Adipose tissue (tissue), 3 donors: ENCODE results near the gene WWOX. TPM values are rescaled to one million over a fixed set of nuclear protein-coding genes. Genes with fewer than 3 reads are reported as not detected.

Experiments
- H3K27ac ChIP-seq: one replicate; pipeline ENCODE4 v1.5.1; 2013; ENCODE audit warnings: low read depth, low read length
- WGBS, 3 donors: extraction: QIAGEN DNeasy Blood & Tissue Kit; methylation state at CpG; one replicate each; pipeline ENCODE4 v1.1.7; 2013; 5-methylcytosine and 5-hydroxymethylcytosine counted together
- polyA plus RNA-seq, 3 donors: library from polyadenylated mRNA; stranded (reverse); fragments of 200-250 nt; gene quantifications; one replicate each; pipeline ENCODE4 v1.2.3, GENCODE V29; 2013
- donor health status: healthy with polysubstance abuse.
- donor health status: Bipolar disorder and iron deficiency.
- donor health status: healthy.

Gene WWOX
- polyA plus RNA-seq, 3 donors, result 5.7 to 10.6 (median 7.0) TPM

DNA sequence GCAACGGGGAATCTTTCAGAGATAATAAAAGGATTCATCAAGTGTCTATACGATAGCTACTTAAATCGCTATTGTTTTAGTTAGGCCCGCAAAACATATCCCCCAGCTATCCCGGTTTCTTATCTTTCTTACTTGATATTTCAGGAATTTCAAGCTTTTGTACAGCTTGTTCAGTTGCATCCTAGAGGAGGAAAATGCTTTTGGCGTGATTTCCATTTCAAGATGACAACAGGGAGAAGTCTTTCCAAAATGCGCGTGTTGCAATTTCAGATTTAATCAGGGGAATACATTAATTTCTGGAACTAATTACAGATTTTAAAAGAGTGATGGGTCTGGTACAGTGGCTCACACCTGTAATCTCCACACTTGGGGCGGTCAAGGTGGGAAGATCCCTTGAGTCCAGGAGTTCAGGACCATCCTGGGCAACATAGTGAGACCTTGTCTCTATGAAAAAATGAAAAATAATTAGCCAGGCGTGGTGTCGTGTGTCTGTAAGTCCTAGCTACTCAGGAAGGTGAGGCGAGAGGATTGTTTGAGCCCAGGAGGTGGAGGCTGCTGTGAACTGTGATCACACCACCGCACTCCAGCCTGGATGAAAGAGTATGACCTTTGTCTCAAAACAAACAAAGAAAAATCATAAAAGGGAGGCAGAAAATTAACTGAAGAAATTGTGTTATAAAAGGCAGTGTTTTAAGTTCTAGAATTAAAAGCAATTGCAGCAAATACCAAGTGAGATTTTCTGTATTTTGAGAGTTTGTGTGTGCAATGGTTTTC lies 954.9 kb downstream of the WWOX start:
- H3K27ac ChIP-seq, result no peak overlapping the region
- 65 to 75% (median 70%) methylated on average over 13 of the region's 13 CpGs for WGBS, 3 donors

DNA sequence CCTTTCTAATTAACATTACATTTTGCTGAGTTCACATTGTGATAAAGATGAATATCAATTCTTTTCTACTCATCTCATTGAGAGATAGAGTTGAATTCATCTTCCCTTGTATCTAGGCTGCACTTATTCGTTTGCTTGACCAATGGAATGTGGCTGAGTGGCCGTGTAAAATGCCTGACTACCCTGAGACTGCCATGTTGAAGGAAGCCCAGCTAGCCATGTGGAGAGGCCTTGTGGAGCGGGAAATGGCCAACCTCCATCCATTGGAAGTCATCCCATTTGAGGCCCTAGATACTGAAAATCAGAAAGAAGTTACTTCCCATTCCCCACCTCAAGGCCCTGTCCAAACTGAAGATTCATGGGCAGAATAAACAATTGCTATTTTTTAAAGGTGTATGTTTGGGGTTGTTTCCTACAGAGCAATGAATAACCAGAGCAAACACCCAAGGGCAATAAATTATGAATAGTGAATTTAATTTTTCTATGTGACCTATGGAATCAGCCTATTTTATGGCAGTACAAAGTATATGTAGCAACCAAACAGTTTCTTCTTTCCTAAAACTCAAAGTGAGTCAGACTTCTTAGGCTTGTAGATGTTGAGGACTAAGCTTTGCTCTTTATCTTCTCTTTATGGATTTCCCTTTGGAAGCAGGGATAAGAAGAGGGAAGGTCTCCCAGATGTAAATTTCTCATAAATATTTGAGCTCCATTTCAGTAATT lies 956.0 kb downstream of the WWOX start:
- WGBS, 3 donors, result 92 to 99% (median 97%) methylated on average over 3 of the region's 3 CpGs
- no peak overlapping the region for H3K27ac ChIP-seq

DNA sequence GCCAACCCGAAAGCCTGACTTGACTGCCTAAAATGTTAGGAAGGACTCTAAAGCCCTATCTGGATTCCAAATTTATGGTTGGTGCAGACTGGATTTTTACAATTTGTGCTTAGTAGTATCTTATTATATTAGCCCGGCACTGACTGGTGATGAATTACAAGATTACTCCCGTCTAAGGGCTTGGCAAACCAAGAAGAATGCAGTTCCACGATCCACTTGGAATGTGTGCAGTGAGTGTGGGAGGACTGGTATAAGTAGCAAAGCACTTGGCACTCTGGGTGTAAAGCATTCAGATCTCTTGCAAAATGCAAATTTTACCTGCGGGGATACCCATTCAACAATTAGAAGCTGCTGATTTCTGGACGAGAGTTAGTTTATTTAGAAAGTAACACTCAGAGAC lies 961.7 kb downstream of the WWOX start:
- WGBS, 3 donors, result 68 to 76% (median 75%) methylated on average over 6 of the region's 6 CpGs
- H3K27ac ChIP-seq, result no peak overlapping the region

DNA sequence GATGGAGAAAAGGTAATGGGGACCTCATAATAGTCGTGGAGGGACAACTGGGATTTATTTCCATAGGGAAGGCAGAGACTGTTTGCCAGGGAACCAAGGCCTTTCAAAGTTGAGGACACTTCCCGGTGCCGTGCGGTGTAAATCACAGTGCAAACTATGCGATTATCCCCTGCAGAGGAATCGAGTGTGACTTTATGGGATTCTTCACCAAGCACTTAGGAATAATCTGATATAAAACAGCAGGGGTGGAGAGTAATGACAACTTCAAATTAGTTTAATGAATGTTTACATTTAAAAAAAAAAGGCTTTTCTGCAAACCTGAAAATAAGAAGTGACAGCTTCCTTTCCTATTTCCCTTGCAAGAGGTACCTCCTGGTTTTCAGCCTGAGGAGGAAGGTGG lies 962.9 kb downstream of the WWOX start:
- 64 to 75% (median 68%) methylated on average over 6 of the region's 6 CpGs for whole genome bisulfite sequencing, 3 donors
- no peak overlapping the region for H3K27ac ChIP-seq

DNA sequence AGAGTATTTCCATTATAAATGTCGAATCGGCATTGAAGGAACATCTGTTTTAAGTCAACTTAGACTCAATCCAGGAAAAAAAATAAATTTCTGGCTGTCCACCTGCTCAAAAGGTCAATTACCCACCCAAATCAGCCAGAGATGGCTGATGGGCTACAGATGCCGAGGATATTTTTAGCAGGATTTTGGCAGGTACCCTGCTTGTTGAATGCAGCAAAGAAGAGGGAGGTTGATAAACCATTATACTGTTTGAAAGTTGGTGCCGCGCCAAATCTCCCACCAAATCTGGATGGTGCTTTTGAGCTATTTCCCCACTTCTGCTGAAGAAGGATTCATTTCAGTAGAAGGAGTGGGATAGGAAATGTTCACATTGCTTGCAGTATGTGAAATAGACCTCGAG lies 963.4 kb downstream of the WWOX start:
- WGBS, 3 donors, result 76 to 95% (median 85%) methylated on average over 6 of the region's 6 CpGs
- no peak overlapping the region for H3K27ac ChIP-seq

DNA sequence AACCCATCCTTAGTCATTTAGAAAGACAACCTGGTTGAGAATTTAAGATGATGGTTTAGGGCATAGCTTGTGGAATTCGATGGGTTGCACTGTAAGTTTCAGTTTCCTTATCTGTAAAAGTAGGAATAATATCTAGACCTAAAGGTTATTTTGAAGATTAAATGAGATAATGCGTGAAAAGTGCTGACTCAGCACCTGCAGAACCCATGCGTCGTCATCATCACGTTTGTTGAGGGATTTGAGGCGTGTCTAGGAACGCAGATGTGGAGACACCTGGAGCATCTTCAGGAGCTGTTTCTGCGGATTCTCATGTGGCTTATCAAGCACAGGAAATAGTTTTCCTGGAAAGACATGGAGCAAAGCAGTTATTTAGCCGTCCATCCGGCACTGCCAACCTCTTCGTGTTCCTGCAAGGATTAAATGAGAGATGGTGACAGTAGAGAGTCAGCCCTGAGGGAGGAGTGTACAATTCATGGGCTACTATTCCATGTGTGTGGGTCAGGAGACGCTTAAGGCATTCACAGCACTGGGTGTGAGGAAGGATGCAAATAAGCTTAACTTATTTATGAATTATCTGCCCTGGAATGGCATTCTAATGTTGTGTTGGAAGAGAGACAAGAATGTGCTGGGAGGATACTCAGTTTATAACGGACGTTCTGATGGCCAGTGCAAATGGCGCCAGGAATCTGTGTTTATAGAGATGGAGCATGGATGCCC lies 965.0 kb downstream of the WWOX start:
- 80 to 88% (median 82%) methylated on average over 15 of the region's 15 CpGs for WGBS, 3 donors
- no peak overlapping the region for H3K27ac ChIP-seq

DNA sequence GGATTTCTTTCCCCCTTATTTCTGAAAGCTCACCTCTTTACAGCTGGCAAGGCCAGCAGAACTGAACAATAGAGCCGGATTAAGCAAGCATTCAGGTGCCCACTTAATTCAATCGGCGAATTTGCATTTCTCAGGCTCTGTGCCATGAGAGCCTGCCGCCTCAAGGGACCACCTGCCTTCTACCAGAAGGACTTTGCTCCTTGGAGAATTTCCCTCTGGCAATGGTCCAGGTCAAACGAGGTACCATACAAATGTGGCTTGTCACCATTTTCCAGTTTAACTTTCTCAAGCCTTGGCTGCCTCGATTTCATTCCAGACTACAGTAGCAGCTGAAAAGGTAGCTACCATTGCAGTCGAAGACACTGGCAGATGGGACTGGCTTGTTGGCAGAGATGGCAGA lies 967.1 kb downstream of the WWOX start:
- WGBS, 3 donors, result 44 to 81% (median 79%) methylated on average over 7 of the region's 7 CpGs

DNA sequence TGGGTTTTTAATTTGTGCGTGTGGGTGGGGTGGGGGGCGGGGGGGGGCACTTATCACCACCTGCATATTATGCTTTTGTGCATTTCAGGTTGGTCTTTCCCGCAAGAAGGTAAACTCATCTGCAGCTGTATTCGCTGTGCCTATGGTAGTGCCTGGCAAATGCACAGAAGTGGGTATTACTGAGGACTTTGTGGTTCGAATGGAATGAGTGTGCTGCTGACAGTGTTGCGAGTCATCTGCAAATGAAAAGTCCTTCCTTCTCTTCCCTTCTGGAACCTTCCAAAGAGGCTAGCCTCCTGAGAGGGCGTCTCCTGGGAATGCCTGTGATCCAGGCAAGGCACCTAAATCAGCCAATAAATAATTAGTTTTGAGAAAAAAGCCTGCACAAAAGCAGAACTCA lies 968.1 kb downstream of the WWOX start:
- 91 to 94% (median 92%) methylated on average over 7 of the region's 7 CpGs for WGBS, 3 donors
- no peak overlapping the region for H3K27ac ChIP-seq

More for the DNA sequence above, 967.1 kb downstream of the WWOX start:
- H3K27ac ChIP-seq, result no peak overlapping the region

DNA sequence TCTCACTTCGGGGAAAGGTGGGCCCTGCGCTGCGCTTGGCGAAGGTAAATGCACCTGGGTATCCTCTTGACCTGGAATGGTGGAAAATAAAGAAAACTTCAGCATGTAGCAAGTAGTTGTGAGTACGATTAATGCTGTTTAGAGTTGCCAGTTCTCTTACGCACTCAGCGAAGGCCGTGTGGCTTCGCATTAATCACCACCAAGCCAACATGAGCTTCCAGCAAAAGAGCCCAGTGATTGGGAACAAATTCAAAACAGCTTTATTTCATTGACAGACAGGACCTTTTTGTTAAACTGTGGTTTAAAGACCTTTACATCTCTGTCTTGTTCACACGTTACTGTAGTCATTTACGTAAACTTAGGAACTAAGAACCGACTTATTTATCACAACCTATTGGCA lies 969.7 kb downstream of the WWOX start:
- whole genome bisulfite sequencing, 3 donors, result 89 to 94% (median 91%) methylated on average over 12 of the region's 12 CpGs

DNA sequence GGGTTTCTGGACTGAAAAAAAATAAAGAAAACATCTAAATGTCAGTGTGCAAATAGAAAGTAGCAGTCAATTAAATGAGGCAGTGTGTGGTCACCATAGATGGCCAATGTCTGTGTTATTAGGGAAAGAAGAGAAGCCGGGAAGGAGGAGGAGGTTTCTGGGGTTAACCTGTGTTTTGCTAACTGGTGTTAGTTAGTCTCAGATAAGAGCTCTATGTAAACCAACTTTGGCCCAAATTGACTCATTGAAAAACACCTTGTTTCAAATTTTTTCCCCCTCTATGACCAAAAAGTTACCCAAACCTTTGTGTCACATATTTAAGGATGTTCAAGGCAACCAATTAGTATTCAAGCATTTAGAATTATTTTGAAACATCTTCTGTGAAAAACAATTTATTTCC lies 970.2 kb downstream of the WWOX start:
- H3K27ac ChIP-seq, result no peak overlapping the region
- WGBS, 3 donors, result 72 to 92% (median 86%) methylated on average over 1 of the region's 1 CpG

More for the DNA sequence above, 969.7 kb downstream of the WWOX start:
- no peak overlapping the region for H3K27ac ChIP-seq

DNA sequence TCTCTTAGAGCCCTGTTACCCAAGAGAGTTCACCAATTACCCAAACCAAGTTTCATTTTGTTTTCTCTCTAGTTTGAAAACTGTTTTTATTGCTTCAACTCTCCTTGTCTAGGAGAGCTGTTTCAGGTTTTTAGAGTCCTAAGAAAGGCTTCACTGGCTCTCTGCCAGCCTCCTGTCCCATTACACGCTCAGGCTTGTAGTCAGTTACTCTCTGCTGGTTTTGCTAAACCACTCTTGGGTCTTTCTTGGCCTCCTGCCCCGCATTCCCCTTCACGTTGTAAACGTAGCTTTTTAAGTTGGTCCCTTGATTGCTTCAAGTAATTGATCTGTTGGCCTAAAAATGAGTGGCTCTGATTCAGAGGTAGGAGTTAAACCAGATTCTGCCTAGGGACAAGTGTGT lies 972.0 kb downstream of the WWOX start:
- WGBS, 3 donors, result 27 to 54% (median 34%) methylated on average over 4 of the region's 4 CpGs

DNA sequence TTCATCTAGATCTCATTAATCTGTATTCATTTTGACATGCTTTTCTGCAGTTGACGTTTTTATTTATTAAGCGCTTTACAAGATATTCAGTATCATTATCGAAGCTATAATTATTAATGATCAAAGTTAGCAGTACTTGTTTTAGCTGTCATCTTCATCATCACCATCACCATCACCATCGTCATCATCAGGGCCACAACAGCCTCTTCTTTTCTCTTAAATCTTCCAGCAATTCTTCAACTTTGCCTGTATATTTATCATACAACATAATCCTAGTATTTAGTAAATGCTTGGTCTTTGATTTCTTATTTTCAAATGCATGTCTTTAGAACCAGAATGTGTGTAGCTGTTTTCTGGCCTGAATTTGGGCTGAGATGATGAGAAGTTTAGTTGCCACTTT lies 973.1 kb downstream of the WWOX start:
- WGBS, 3 donors, result 93 to 96% (median 95%) methylated on average over 4 of the region's 4 CpGs
- H3K27ac ChIP-seq, result no peak overlapping the region

More for the DNA sequence above, 972.0 kb downstream of the WWOX start:
- H3K27ac ChIP-seq, result no peak overlapping the region

DNA sequence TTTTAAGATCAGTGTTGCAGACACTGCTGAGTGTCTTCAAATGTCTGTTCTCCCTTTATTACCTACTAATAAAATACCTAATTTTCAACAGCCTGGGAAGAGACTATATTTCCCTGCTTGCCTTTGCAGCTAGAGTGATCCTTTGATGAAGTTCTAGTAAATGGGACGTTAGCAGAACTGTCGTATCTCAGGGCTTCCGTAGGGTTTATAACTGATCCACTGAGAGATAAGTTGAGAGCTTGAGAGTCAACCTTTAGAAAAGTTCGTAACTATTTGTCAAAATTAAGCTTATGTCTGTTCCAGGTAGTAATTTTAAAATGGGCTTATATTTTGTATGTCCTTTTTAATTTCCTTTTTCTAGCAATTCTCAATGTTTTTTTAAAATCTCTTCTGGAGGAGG lies 974.1 kb downstream of the WWOX start:
- no peak overlapping the region for H3K27ac ChIP-seq
- WGBS, 3 donors, result 57 to 80% (median 65%) methylated on average over 4 of the region's 4 CpGs

DNA sequence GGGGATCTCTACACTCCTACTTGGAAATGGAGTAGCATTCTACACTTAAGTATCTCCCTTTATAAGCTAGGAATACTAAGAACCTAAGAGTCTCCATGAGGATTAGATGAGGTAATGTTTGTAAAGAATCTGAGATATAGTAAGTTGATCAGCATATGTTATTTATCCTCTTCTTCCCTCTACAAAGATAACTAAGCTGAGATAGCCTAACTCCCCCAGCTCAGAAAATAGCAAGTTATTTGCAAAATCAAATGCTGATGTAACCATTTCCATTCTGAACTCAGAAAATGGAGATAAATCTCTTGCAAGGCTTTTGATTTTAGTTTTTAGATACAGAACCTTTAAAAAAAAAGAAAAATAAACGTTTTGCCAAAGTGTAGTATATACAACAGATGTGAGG lies 975.1 kb downstream of the WWOX start:
- 6 to 15% (median 15%) methylated on average over 1 of the region's 1 CpG for WGBS, 3 donors
- no peak overlapping the region for H3K27ac ChIP-seq

DNA sequence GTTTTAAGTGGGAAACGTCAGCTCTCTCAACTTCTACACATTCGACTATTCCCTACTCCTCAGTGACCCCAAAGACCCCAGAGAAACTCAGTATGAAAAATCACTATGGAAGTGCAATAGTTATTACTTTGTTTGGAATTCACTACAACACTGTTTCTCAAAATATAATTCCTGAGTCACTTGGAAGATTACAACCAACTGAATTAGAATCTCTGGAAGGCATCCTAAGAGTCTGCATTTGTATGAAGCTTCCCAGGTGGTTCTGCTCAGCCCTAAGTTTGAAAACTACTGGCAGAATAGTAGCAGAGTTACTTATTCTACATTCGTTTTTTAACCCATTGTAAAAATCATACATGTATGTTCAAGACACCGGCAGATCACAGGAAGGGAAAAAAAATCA lies 975.5 kb downstream of the WWOX start:
- 46 to 71% (median 56%) methylated on average over 4 of the region's 4 CpGs for WGBS, 3 donors
- no peak overlapping the region for H3K27ac ChIP-seq

DNA sequence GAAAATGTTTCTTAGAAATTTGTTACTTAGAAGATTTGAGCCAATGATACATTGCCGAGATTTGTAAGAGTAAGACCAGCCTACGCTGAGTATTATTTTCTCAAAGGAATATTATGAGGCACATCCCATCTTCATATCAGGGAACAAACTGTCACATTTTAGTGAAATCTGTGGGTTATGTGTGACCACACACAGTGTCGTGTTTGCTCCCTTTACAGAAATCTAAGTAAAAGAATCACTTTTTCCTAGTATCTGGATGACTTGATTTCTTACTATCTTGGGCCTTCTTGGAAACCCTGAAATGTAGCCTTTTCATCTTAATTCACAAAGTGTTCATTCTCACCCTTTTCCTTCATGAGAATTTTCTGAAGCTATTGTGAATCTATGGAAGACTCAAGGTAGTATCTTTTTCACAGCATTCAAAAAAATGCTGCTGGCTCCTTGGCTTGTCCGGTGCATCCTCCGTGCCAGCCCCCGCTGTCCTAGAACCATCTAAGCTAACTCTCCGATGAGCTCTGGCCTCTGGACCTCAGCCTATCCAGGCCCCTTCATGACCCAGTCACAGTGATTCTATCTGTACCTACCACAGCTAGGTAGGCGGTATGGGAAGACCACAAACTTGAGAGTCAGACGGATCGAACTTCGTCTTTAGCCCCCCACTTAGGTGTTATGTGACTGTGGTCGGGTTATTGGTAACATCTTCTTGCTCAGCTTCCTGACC lies 976.8 kb downstream of the WWOX start:
- WGBS, 3 donors, result 90 to 95% (median 91%) methylated on average over 12 of the region's 12 CpGs
- H3K27ac ChIP-seq, result no peak overlapping the region

DNA sequence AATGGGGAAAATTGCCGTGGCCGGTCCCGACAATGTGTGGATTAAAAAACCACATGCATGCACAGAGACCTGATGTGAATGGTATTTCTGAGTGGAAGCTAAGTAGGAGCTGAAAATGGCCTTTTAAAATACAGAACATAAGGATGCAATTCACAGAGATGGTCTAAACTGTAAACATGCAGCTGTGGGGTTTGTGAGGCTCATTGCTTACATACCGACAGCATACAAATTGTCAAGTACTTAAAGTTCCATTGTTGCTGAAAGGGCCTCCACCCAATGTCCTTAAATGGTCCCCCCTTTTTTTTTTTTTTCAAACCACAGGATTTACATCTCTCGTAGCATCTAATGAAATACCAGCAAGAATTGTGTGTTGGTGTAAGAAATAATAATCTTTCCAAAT lies 977.9 kb downstream of the WWOX start:
- no peak overlapping the region for H3K27ac ChIP-seq
- WGBS, 3 donors, result 92 to 99% (median 93%) methylated on average over 5 of the region's 5 CpGs

DNA sequence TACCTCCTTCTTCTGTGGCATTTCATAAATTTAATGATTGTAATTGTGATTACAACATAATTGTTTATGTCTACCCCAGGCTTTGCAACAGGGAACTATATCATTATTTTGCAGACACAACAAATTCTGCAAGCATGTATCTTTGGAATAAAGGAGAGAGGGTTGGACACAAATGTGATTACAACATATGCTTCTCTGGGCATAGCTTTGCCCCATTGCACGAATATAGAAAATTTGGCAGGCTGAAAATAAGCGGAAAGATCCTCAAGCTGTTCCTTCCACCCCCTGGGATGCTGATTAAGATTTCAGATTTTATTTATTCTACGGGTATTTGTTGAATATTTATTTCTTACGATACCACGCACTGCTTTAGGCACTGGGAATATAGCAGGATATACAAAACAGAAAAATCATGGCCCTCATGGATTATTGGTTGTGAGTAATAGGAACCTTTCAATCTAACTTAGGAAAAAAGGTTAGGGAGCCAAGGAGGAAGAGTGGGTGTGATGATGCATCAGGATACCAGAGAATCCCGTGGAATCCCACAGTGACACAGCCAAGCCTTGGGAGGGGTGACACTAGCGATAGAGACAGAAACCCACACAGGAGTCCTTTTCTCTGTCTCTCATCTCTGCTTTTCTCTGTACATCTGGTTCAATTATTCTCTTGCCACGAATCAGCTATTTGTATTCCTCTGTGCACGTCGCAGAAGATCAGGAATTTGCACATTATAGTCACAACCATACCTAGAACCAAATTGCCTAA lies 980.4 kb downstream of the WWOX start:
- WGBS, 3 donors, result 86 to 96% (median 88%) methylated on average over 10 of the region's 10 CpGs
- H3K27ac ChIP-seq, result no peak overlapping the region
